Measurements from ENCODE around the gene SPTAN1. TPM values are rescaled to one million over a fixed set of nuclear protein-coding genes. Genes with fewer than 3 reads are reported as not detected.

The SPTAN1 gene
- total RNA-seq, 1 donor from 2014 or later, result 237 TPM

GRCh38 chr9:128600099-128600498 is 47.7 kb downstream of the SPTAN1 start:
- Mint-ChIP-seq H3K36me3 (ENCODE audit: low read depth) (peaks cover 68% of the 10 kb centered on the region), H3K4me3 (no peak overlapping the region), H3K27ac (no peak overlapping the region), H3K9me3 (no peaks in the 10 kb centered on the region), H3K4me1 (no peaks in the 10 kb centered on the region), H3K27me3 (no peaks in the 10 kb centered on the region)
- ATAC-seq (ENCODE audit: low read depth) (no peak), DNase-seq (no peak)
- intact Hi-C loops (cut with micrococcal nuclease), result no loop called here
- ChIA-PET POLR2A (no interaction called here), CTCF (no interaction called here)
- no peak for TF ChIP-seq CTCF (IDR thresholded peaks at IDR 0.05)

- H3K4me3 Mint-ChIP-seq, result no peak overlapping the region
- no peak overlapping the region for H3K27ac Mint-ChIP-seq
Measured at GRCh38 chr9:128603697-128604096, 51.3 kb downstream of the SPTAN1 start.

GRCh38 chr9:128607642-128608350 is 55.4 kb downstream of the SPTAN1 start:
- CTCF ChIA-PET, result no interaction called here
- POLR2A ChIA-PET, result interaction anchor here (1.1 kb wide), 1 partner anchor 133 kb away, joined by 3 read pairs; no protein-coding TSS in a partner anchor
- Mint-ChIP-seq H3K27ac (no peak overlapping the region), H3K9me3 (no peaks in the 10 kb centered on the region), H3K36me3 (ENCODE audit: low read depth) (peaks cover 81% of the 10 kb centered on the region), H3K4me3 (no peak overlapping the region), H3K4me1 (no peaks in the 10 kb centered on the region), H3K27me3 (no peaks in the 10 kb centered on the region)
- DNase-seq (no peak), ATAC-seq (ENCODE audit: low read depth) (no peak)
- intact Hi-C loops (cut with micrococcal nuclease), result no loop called here
- TF ChIP-seq CTCF (IDR thresholded peaks at IDR 0.05), result no peak

More at GRCh38 chr9:128603697-128604096, 51.3 kb downstream of the SPTAN1 start:
- DNase-seq, result no peak
- ChIA-PET POLR2A (no interaction called here), CTCF (interaction anchor here (0.7 kb wide), 1 partner anchor 25 kb away, joined by 3 read pairs; no protein-coding TSS in a partner anchor)
- Mint-ChIP-seq H3K27me3 (no peaks in the 10 kb centered on the region), H3K4me1 (no peaks in the 10 kb centered on the region), H3K9me3 (no peaks in the 10 kb centered on the region), H3K36me3 (ENCODE audit: low read depth) (peaks cover 75% of the 10 kb centered on the region)
- TF ChIP-seq CTCF (IDR thresholded peaks at IDR 0.05), result no peak
- intact Hi-C loops (cut with micrococcal nuclease), result no loop called here
- no peak for ATAC-seq (ENCODE audit: low read depth)

DNA sequence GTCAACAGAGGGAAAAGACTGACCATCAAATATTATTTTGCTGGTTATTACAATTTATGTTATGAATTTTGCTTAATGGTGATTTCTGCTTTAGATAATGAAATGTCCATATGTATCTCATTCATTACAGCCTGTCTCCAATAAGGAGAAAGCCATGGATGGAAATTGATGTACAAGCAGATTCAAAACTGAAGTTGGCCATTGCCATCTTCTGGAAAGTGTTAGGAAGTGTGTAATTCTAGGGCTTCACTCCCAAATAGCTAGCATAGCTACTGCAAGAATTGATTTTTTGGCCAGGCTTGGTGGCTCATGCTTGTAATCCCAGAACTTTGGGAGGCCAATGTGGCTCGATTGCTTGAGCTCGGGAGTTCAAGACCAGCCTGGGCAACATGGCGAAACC is 58.5 kb downstream of the SPTAN1 start:
- CTCF ChIA-PET, result no interaction called here
- no peak overlapping the region for H3K27ac Mint-ChIP-seq
- H3K36me3 Mint-ChIP-seq (ENCODE audit: low read depth), result peaks cover 87% of the 10 kb centered on the region
- ATAC-seq (ENCODE audit: low read depth) (no peak), DNase-seq (no peak)
- no peak overlapping the region for H3K4me3 Mint-ChIP-seq
- no peak for TF ChIP-seq CTCF (IDR thresholded peaks at IDR 0.05)
- no peaks in the 10 kb centered on the region for H3K27me3 Mint-ChIP-seq
- intact Hi-C loops (cut with micrococcal nuclease), result no loop called here
- no peaks in the 10 kb centered on the region for H3K4me1 Mint-ChIP-seq
- no peaks in the 10 kb centered on the region for H3K9me3 Mint-ChIP-seq
- POLR2A ChIA-PET, result no interaction called here

GRCh38 chr9:128611600-128612394 is 59.4 kb downstream of the SPTAN1 start:
- Mint-ChIP-seq H3K9me3 (no peaks in the 10 kb centered on the region), H3K4me3 (no peak overlapping the region), H3K27me3 (no peaks in the 10 kb centered on the region), H3K36me3 (ENCODE audit: low read depth) (peaks cover 88% of the 10 kb centered on the region), H3K4me1 (no peaks in the 10 kb centered on the region), H3K27ac (no peak overlapping the region)
- POLR2A ChIA-PET, result no interaction called here
- no peak for TF ChIP-seq CTCF (IDR thresholded peaks at IDR 0.05)
- ATAC-seq (ENCODE audit: low read depth), result no peak
- CTCF ChIA-PET, result no interaction called here
- intact Hi-C loops (cut with micrococcal nuclease), result no loop called here
- DNase-seq, result no peak

All from activated B cell treated with CpG ODN at 0.5 μM for 24 hours (primary cell).